A172 (cell line): ENCODE data around the gene ZDHHC9. TPM values are rescaled to one million over a fixed set of nuclear protein-coding genes. Genes with fewer than 3 reads are reported as not detected.
A peak's percentile ranks its signal among the peaks of the same experiment; 100 is the strongest.

Experiments
- DNase-seq: peaks from one replicate; pipeline ENCODE4 v3.0.0-alpha.2; 2015; ENCODE audit warnings: low spot score
- total RNA-seq: library from RNA; depleted of rRNA; stranded (reverse); fragments of >200 nt; shearing (Covaris generic); gene quantifications from 2 replicates; pipeline ENCODE4 v1.2.3, GENCODE V29; 2014; rRNA removed

ZDHHC9 gene
- total RNA-seq, 1 experiment from 2014 or later: 18.8 TPM

GRCh38 chrX:129763666-129764065 is 80.0 kb downstream of the ZDHHC9 start:
- no peak for DNase-seq

DNA sequence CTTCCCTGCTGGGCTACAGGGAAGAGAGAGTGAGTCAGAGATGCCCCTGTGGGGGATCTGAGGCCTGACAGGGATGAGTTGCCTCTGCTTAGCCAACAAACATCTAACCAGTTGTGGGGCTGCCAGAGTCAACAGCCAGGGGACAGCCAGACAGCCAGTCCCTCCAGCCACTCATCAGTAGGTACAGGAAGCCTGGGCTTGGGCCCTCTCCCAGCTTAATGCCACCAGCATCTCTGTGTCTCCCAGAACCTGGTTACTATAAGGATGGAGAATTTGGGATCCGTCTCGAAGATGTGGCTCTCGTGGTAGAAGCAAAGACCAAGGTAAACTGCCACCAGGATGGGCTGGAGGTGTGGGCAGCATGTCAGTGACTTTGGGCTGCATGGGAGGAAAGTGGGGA is 81.2 kb downstream of the ZDHHC9 start:
- no peak for DNase-seq

DNA sequence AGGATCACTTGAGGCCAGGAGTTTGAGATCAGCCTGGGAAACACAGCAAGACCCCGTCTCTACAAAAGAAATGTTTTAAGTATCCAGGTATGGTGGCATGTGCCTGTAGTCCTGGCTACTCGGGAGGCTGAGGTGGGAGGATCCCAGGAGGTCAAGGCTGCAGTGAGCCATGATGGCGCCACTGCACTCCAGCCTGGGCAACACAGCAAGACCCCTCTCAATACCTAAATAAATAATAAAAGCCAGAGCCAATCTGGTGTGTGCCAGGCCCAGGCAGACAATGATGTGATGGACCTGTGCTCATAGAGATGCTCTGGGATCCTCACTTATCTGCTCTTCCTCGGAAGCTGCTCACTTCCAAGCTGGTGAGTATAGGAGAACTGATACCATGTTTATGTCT is 82.1 kb downstream of the ZDHHC9 start:
- DNase-seq: no peak

DNA sequence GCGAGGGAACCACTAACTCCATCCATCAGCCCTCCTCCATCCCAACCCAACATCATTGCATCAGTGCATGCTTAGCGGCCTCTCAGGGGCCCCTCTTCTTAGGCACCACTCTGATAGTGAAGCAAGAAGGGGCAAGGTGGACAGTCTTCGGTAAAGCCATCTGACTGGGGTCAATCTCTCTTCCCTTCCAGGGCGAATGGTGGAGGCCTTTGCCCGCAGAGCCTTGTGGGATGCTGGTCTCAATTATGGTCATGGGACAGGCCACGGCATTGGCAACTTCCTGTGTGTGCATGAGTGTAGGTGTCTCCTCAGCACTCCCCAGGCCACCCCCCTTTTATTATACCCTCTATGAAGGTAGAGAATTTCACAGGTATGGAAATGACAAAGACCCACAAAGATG is 82.7 kb downstream of the ZDHHC9 start:
- no peak for DNase-seq

DNA sequence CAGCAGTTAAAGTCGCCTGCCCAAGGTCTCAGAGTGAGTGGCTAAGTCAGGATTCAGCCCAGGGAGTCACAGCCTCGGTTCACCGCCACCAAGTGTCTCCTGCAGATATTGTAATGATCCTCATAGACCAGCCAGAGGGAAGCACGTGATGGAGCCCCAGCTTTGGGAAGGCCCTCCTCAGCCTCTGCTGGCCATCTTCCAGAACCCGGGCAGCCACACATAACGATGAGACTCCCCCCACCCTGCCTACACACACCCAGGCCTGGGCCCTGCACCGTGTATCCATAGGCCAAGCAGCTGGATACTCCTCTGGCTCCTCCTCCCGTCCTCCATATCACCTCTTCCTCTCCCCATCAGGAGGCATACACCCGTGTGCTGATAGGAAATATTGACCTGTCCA is 83.5 kb downstream of the ZDHHC9 start:
- DNase-seq: no peak

- peak; percentile 33 for DNase-seq
Observed at GRCh38 chrX:129759576-129760061, 84.1 kb downstream of the ZDHHC9 start.

DNA sequence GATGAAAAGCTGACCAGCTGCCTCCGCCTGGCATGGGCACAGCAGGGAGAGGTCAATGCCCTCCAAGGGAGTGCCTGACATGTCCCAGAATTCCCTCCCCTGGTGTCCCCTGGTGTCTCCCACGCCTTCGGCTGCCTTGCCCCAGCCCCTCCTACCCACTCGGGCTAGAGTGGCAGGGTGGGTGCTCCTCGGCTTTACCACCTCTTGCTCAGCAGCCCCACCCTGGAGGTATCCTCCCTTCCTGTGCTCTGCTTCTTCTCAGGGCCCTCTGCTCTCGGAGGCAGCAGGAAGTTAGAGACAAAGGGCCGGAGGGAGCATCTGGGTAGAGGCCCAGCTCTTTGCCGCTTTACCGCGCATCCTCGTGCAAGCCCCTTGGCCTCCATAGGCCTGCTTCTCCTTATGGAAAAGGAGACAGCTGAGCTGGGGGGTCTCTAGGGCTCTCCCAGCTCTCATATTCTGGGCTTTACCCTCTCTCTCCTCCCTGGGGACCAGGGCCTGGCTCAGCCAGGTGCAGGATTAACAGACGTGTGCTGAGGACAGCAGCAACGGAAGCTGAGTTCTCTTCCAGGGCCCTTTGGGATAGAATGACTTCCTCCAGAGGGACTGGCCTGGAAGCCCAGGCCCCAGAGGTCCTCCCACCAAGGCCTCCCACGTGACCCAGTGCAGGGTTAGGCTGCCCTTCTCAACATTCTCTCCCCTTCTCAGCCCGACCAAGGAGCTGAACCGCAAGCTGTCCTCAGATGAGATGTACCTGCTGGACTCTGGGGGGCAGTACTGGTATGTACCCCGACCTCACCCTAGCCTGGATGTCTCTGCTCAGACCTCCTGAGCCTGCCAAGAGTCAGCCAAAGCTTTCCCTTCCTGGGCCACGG is 87.7 kb downstream of the ZDHHC9 start:
- DNase-seq: no peak

DNA sequence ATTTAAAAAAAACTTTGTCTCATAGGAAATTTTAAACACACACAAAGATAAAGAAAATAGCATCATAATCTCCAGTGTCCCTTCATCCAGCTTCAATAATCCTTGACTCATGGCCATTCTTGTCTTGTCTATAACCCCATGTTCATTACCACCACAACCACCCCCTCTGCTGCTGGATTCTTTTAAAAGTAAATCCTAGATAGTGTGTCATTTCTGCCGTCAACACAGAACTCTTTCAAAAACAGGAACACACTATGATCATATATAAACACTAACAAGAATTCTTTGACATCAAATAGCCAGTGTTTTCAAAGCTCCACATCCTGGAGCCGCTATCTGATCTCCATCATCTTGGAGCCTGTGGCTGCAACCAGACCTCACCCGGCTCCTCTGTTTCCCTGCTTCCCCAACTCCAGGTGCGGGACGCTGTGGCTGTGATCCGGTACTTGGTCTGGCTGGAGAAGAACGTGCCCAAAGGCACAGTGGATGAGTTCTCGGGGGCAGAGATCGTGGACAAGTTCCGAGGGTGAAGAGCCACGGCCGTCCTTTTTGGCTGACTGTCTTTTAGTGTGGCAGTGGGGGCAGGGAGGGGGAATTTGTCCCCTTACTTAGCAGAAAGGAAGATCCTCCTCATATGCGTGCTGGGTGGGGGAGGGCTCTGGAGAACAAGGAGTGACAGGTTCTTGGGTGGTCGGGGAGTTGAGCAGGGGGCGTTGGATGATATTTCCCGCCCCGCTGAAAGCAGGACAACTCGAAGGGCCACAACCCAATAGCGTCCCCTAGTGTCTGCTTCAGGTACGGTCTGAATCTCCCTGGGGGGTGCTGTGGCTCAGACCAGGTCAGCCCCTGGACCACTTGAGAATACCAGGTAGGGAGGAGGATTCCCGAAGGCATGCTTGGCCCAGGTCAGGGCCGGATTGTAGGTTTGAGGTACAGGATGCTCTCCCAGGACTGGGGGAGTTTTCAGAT is 89.3 kb downstream of the ZDHHC9 start:
- no peak for DNase-seq

Other genes with a start within 250 kb of the ZDHHC9 start
- gene APLN, start 188.9 kb downstream of the ZDHHC9 start, total RNA-seq: 0.31 and 0.65 TPM in 2 replicates
- gene XPNPEP2, start 104.9 kb downstream of the ZDHHC9 start, total RNA-seq: not detected in 2 replicates
- not detected in 2 replicates for gene SASH3, start 63.9 kb downstream of the ZDHHC9 start, total RNA-seq
- gene UTP14A, start 62.3 kb upstream of the ZDHHC9 start, total RNA-seq: 15.8 and 16.1 TPM in 2 replicates
- gene BCORL1, start 138.7 kb upstream of the ZDHHC9 start, total RNA-seq: 0.48 and 0.74 TPM in 2 replicates